GM21786 (cell line): Measurements from ENCODE around the gene PIK3C2G.
"Not testable (repeated sequence)": the region's sequence is repeated elsewhere in the genome, so short reads cannot be mapped to it uniquely, and the experiment has no call there.

Experiments used
- ATAC-seq: cut with Tn5 transposase; IDR thresholded peaks from one replicate; pipeline ENCODE4 v1.9.1; 2021; ENCODE audit not compliant: unreplicated experiment

The PIK3C2G gene

DNA sequence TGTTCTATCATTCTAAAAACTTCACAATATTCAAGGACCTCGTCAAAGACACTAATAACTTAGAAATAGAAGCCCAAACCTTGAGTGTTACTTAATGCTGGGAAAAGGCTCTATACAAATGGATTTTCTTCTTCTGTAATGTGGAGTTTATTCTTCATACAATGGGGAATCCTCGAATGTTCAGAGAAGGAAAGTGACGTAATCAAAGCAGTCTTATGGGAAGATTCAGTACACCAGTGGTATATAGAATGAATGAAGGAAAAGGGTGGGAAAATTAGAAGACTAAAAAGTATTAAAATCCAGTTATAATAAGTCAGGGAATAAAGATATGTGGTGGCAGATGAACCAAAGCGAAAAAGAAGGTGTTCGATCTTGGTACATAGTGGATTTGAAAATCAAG, 370.0 kb downstream of the PIK3C2G start:
- no peak for ATAC-seq

DNA sequence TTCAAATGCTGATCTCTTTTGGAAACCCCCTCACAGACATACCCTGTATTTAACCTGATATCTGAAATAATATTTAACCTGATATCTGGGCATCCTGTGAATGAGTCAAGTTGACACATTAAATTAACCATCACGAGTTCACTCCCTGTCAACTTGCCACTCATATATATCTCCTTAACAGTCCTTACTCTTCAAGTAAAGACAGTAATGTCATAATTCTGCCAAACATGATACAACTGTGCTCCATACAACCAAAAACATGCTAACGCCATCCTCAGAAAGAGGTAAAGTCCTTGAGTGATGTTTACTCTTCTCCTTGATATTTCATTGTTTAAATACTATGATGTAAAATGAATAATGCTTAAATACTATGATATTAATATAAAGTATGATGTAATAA, 371.5 kb downstream of the PIK3C2G start:
- ATAC-seq = no peak

DNA sequence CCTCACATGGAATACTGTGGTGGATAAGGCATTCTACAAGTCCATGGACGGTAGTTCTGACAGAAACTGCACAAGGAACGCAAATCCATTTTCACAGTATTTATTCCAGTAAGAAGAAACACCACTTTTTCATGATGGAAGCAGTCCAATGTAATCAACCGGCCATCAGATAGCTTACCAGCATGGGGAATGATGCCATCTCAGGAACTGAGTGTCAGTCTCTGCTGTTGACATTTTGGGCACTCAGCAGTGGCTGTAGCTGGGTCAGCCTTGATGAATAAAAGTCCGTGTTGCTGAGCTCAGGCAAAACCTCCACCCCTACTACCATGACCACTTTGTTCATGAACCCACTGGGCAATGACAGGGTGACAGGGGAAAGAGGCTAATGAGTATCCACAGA, 373.1 kb downstream of the PIK3C2G start:
- no peak for ATAC-seq

DNA sequence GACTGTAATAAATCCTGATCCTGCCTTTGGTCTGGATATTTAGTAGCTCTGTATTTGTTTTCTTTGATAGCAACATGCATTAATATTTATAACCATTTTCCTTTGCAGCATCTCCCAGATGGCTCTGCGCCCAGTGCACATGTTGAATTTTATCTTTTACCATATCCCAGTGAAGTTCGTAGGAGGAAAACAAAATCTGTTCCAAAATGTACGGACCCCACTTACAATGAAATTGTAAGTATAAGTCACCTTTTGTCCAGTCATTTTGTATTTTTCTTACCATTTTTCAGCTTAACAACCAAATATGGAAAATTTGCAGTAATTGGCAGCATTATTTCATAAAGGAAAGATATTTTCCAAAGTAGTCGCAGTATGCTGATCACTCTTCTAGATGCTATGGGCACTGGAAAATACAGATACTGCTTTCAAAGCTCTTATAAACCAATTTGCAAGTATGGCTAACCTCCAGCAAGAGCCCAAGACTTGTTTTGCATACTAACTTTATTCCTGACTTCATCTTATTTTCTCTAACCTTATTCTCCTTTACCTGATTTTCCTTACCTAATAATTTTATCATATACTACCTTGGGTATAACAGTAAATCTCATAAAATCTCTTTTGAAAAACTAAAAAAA, 379.1 kb downstream of the PIK3C2G start:
- ATAC-seq = no peak

DNA sequence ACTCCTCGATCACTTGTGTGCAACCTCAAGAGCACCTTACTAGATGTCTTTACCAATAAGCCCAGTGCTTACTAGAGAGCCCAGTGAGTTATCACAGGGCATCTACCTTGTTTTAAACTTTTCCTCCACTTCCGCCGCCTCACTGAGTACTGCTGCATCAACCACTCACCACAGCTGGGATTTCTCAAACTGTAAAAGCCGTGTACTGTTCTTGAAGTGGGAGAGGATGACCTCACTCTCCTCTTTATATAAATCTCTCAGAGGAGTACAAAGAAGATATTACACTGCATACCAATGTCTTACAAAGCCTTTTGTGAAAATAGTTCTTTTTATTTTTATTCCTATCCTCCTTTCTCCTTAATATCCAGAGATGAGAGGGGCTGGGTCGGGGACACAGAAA, 382.4 kb downstream of the PIK3C2G start:
- no peak for ATAC-seq

DNA sequence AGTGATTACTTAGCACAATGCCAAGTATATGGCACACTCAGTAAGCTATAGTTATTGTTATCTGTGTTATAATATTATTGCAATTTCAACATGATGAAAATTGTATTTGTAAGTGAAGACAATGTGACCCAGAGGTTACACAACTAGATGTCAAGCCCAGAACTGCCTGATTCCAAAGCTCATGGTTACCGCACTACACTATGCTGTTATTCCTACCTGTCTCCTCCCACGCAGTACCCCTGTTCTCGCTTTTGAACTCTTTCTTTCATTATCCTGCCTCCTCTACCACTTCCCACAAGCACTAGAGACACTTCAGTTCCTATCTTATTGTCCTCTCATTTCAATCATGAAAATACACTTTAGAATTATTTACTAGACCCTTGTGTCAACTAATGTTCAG, 383.2 kb downstream of the PIK3C2G start:
- no peak for ATAC-seq

DNA sequence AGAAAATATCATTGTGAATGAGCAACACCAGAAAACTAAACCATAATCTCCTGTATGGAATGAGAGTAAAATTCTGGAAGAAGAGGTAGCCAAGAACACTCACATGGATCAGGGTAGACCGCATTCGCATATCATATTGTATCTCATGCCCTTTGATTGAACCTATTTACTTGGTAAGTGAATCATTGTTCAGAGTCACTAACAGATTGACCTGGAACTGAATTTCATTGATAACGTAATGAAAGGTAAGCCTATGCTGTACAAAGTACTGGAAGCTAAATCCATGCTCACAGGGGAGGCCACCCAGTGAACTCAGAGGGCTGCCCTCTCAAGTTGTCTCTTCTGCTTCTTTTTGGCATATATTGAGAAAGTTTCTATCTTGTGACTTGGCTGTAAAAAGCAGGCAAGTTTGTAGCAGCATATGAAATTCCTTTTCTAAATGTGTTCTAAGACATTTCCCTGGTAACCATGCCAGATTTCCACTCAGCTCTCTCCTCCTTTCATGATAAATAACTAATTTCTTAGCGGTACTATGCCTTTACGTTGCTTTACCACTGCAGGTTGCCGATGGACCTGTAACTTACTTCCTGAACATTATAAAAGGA, 385.1 kb downstream of the PIK3C2G start:
- ATAC-seq = no peak

DNA sequence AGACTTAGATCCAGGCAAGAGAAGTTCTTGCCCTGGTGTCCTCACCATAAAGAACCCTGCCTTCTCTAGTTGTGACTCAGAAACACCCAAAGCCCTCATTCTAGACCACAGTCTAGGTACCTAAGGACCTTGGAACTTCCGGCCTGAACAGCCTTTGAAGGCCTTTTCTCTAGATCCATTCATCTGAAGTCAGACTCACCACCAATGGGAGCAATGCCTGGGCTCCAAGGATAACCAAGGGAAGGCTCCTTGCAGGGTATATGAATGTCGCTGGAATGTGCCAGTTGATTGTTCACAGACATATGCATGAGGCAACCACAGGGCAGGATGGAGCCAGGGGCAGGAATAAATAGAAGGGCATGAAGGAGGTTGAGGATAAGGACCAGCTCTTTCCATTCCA, 390.2 kb downstream of the PIK3C2G start:
- no peak for ATAC-seq

DNA sequence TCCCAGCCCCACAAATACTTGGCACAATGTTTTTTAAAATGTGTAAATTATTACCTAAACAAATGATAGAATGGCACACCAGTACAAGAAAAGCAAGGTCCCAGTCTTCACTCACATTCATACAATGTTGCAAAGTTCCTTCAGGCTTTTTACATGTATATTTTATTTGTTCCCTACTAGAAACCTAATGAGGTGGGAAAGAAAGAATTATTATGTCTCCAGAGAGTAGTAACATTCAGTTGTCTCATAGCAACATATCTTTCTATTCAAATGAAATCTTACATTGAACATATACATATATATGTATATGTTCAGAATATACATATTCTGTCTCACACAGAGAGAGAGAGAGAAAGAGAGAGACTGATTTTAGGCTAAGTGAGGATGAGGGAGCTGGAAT, 391.3 kb downstream of the PIK3C2G start:
- no peak for ATAC-seq

DNA sequence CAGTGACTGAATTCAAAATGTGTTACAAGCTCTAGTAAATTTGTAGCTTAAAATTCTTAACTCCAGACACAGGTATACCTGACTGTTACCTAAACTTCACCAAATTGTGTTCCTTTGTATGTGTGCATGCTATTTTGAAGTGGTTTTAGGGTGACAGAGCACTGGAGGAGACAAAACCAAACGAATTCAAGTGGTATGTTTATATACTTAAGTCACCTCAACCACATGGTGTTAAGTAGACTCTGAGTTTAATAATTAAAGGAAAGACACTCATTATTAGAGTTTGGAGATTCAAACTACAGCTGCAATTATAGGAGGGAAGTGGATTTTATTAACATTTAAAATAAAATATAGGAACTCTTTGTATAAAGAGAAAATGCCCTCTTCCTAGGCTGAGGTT, 392.1 kb downstream of the PIK3C2G start:
- no peak for ATAC-seq

DNA sequence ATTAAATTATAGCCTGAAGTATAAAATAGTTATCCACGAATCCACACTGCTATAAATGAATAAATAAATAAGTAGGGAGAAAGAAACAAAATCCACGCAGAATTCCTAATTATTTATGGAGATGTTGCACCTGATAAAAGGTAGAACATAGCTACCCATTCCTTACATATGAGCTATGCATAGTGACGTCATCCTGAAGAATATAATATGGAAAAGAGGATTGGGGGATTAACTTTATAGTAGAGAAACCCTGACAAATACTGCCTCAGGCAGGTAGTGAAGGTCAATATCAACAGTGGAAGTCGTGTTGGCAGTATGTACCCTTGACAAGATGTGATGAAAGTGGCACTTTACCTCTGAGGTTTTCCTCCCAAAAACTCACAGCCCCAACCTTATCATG, 394.0 kb downstream of the PIK3C2G start:
- ATAC-seq = no peak

DNA sequence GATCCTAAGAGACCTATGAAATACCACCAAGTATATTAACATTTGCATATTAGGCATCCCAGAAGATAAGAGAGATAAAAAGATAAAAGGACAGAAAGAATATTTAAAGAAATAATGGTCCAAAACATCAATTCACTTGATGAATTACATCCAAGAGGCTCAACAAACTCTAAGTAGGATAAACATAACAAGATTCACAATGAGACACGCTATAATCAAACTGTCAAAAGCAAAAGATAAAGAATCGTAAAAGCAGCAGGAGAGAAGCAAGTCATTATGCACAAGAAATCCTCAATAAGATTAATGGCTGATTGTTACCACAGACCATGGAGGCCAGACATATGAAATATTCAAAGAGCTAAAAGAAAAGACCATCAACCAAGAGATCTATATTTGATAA, 396.9 kb downstream of the PIK3C2G start:
- ATAC-seq = no peak

DNA sequence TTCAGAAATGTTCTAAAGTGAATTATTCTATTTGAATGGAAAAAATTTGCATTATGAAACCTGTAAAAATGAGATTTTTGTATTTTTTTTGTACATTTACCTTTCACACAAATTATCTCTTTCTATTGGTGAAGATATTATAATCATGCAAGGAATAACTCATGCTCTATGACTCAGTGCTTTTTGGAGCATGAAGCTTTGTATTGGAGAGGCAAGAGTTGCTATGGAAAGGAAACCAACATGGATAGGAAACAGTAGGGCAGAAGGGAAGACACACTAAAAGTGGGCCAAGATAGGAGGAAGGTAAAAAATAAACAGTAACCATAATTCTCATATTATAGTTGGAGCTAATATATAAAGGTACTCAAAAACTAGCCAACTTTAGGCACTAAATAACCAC, 397.5 kb downstream of the PIK3C2G start:
- ATAC-seq = no peak

DNA sequence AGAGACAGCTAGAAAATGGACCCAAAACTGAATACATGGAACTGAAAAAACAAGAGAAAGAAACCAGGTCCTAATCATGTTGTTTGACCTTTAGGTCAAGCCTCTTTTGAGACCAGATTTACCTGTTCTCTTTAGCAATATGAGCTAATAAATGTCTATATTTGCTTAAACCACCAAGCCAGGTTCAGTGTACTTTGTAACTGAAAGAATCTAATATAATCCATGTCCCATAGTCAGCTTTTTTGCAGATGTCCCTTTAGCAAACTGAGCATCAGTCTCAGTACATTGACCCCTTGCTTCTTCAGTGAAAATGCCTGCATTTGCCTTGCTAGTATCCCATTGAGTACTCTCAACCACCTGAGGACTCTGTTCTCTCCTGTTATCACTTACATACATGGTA, 414.8 kb downstream of the PIK3C2G start:
- ATAC-seq = no peak

DNA sequence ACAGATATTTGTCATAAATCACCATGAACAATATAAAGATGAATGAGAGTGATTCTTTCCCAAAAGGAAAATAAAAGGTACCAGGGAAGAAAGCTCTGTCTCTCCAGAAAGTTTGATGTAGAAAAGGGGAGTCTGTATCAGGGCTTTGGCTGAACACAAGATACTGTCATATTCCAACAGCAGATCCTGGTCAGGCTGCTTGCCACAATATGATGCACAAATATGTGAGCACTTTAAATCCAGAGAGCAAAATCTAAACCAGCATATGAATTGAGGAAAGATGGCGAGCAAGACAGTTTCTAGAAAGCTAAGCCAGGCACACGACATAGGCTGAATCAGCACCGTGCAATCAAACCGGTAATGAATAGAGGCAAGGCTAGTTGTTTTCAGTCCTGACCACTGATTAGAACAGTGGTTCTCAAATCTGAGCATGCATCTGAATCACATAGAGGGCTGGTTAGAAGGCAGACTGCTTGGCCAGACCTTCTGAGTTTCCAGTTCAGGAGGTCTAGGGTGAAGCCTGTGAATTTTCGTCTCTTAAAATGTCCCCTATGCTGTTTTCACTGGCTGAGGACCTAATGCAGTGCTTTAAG, 415.8 kb downstream of the PIK3C2G start:
- no peak for ATAC-seq

DNA sequence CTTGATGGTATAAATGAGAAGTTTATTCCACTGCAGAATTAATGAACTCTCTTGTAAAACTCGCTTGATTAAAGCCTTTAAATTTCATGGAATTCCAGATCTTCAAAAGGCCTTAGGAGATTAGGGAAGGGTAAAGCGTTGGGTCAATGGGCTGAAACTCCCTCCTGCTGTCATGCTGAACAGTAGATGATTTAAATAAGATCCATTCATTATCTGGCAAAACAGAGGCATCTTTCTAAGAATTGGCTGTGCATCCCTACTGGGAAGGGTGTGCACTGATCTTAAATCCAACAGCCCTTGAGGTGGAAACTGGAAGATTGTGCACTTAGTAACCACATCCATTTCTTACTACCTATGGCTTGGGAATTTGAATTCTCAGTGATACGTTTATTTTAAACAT, 420.5 kb downstream of the PIK3C2G start:
- ATAC-seq = no peak

DNA sequence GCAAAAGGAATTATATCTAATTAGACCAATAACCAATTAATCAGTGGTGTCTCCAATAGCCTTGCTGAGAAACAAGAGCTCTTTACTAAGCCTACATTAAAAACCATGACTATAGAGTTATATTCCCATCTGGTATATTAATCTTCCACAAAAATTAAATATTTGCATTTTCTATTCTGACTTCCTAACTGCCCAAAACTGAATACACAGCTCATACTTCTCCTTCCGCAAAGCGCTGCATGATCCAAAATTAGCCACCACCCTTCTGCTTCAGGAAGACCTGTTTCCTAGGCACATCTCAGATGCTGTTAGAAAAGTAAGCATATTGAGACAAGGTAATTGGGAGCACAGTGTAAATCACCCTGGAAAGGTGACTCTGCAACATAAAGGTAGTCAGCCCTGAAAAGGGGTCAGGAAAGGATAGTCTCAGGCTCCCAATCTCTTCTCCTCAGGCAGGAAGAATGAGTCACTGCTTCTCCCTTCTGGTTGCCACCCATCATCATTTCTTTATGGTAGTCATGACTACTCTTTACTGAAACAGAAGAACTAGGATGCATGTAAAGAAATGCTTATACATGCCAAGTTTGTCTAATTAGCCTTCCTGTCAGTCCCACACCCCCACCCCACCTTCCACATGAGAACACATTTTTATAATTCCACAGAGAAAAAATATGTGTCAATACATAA, 422.2 kb downstream of the PIK3C2G start:
- ATAC-seq = no peak

DNA sequence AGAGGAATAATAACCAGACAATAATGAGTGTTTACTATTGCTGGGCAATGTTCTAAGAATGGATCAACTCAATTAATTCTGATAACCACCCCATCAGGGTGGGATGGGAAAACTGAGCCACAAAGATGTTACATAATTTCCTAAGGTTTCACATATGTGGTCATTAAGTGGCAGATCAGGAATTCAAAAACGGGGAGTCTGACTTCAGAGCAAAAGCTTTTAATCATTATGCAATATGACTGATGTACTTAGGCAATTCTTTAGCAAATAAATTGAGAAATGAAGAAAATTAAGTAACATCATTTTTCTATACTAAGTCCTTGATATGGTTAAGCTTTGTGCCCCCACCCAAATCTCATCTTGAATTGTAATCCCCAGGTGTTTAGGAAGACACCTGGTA, 423.1 kb downstream of the PIK3C2G start:
- no peak for ATAC-seq

DNA sequence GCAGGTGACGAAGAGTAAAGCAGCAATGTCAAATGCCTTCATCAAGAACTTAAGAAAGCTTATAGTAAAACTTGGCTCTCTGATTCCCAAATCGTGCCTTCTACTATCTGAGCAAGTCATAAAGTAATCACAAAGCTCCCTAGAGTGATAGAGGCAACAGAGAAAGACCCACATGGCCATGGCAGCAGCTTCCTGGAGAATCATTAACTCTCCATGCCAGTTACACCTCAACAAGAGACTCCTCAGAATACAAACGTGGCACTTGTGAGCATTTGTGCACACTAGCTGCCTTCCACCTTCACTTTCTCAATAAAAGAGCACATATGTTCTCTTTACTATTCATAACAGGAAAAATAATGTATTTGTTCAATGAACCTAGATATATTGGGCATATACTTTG, 428.5 kb downstream of the PIK3C2G start:
- ATAC-seq = no peak

DNA sequence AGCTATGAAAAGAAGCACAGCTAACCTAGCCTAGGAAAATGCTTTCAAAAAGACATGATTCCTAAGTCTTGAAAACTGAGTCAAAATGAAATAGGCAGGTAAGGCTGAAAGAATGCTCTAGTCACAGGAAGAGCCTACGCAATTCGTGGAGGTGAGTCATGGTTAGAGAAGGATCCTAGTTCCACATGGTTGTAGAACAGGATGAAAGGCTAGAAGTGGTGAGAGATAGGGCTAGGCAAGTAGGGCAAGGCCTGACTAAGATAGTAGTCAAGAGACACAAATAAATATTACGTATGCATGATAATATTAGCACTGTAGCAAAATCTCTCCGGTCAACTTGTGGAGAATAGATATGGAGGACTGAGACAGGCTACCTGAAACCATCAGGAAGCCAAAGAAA, 429.3 kb downstream of the PIK3C2G start:
- ATAC-seq = no peak

DNA sequence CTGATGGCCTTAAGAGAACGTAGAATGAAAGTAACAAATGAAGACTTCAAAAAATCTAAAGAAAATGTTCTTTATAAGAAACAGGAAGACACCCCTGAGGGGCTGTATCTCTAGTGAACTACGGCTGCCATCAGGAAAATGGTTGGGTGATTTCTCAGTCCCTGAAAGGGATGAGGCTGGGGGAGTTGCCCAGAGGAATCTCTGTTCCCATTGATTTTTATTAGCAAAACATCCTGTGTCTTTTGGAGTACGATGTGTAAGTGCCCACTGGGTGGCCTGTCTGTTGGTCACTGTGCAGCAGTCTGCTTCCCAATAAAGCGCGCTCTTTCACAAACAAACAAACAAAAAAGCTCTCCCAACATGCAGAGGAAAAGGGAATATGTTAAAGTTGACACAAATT, 432.7 kb downstream of the PIK3C2G start:
- not testable (repeated sequence) for ATAC-seq

DNA sequence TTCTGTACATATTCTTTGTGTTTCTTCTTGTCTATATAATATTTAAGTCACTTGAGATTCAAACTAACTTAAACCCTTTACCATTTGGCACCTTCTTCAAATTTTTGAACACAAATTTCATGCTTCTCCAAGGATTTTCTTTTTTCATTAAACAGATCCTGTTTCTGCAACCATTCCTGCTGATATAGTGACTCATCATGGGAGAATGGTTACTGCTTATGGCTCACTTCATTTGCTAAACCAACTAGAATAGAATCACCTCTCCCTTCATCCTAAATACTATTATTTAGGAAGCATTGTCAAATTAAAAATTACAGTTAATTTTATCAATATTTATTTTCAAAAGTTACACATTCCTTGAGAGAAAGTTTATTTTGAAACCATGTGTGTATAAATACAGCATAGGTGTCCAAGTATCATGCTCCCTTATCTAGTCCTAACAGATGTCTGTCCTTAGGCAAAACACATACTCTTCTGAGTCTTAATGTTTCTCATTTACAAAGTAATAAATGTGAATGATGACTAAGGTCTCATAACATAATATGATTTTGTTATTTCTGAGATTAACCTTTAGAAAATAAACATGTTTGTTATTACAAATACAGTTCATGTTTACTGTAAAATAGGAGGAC, 435.8 kb downstream of the PIK3C2G start:
- no peak for ATAC-seq
